K562 (cell line): ENCODE data around the gene SNTG2. TPM values are rescaled to one million over a fixed set of nuclear protein-coding genes. Genes with fewer than 3 reads are reported as not detected.

Source experiments
- ATAC-seq: fragments of 200-7000 bp; cut with Tn5 transposase; 3 replicates; pipeline ENCODE4 v1.9.1; 2020; ENCODE audit warnings: moderate library complexity
- BruUV-seq: library from RNA; stranded (reverse); fragments of 400-500 nt; replicated peaks from 2 replicates; lab custom pipeline; 2021; lab: Mats Ljungman, UMichigan
- CTCF ChIA-PET: fragments of 300-600 bp; formaldehyde crosslinking; extraction: SDS; loops from one replicate; lab custom pipeline; 2021; ENCODE audit warnings: low intra/inter-chr PET ratio; lab: Yijun Ruan, JAX
- POLR2A ChIA-PET: fragments of 300-600, 350-650 bp; sonication (Branson Sonifier 250); formaldehyde crosslinking; extraction: SDS; loops from one replicate; lab custom pipeline; 2021; ENCODE audit warnings: antibody characterized with exemption, inconsistent platforms; lab: Yijun Ruan, JAX
- DNase-seq, 4 experiments: peaks; one replicate each; pipeline versions ENCODE4 v3.0.0 to v3.0.0-alpha.2; 2011 to 2018; ENCODE audit warnings: low spot score in 3 of 4, mixed read lengths in 3 of 4; ENCODE audit errors: extremely low read depth in 1 of 4
- FAIRE-seq: peaks from 2 replicates; lab custom pipeline; 2011; peaks lifted over from hg19 to GRCh38; lab: Jason Lieb, UNC
- H2AFZ ChIP-seq: 2 replicates; pipeline ENCODE4 v1.6.0; 2011; ENCODE audit warnings: low read depth, low read length, control low read depth, inconsistent platforms
- H3K27ac ChIP-seq: fragments of 200-600 bp; 3 replicates; pipeline ENCODE4 v1.8.0; 2011; ENCODE audit warnings: low read depth, mild to moderate bottlenecking, control low read depth, inconsistent platforms, low read length, moderate library complexity, mixed read lengths; ENCODE audit errors: extremely low read depth
- H3K27me3 ChIP-seq, 2 experiments: fragments of 300-600 bp in 1 of 2; 2 replicates in 1 of 2; 3 replicates in 1 of 2; pipeline versions ENCODE4 v1.6.0 to v1.8.0; 2011; ENCODE audit warnings: inconsistent platforms in 2 of 2, low read length in 2 of 2, mild to moderate bottlenecking in 1 of 2, mixed read lengths in 1 of 2, moderate library complexity in 1 of 2; ENCODE audit not compliant: control insufficient read depth in 2 of 2, insufficient read depth in 2 of 2
- H3K36me3 ChIP-seq: fragments of 300-600 bp; 3 replicates; pipeline ENCODE4 v1.8.0; 2011; ENCODE audit warnings: mild to moderate bottlenecking, low read length, inconsistent platforms; ENCODE audit not compliant: control insufficient read depth, insufficient read depth
- H3K4me1 ChIP-seq, 2 experiments: fragments of 200-600 bp in 1 of 2; replicated peaks in 1 of 2; 2 replicates in 1 of 2; 3 replicates in 1 of 2; pipeline versions ENCODE4 v1.5.1 to v1.8.0; 2011; ENCODE audit warnings: inconsistent platforms in 2 of 2, low read length in 2 of 2, mild to moderate bottlenecking in 1 of 2, mixed read lengths in 1 of 2, moderate library complexity in 1 of 2; ENCODE audit not compliant: control insufficient read depth in 2 of 2, insufficient read depth in 2 of 2
- H3K4me2 ChIP-seq: 2 replicates; pipeline ENCODE4 v1.6.1; 2011; ENCODE audit warnings: low read length, control low read depth, inconsistent platforms, mixed read lengths; ENCODE audit not compliant: insufficient read depth
- H3K4me3 ChIP-seq: fragments of 200-600 bp; sonication (generic), shearing (Covaris generic); 2 replicates; pipeline ENCODE4 v1.5.1; 2016; ENCODE audit warnings: control low read depth, inconsistent platforms
- H3K79me2 ChIP-seq: fragments of 200-600 bp; 3 replicates; pipeline ENCODE4 v1.8.0; 2011; ENCODE audit warnings: low read length, inconsistent platforms; ENCODE audit not compliant: control insufficient read depth, insufficient read depth
- H3K9ac ChIP-seq, 2 experiments: 2 replicates each; pipeline versions ENCODE4 v1.6.0 to v1.6.1; 2011; ENCODE audit warnings: low read depth in 2 of 2, low read length in 2 of 2, control low read depth in 1 of 2, inconsistent platforms in 1 of 2, mild to moderate bottlenecking in 1 of 2, mixed read lengths in 1 of 2; ENCODE audit not compliant: insufficient read depth in 1 of 2
- H3K9me1 ChIP-seq: one replicate; pipeline ENCODE4 v1.6.0; 2011; ENCODE audit warnings: inconsistent platforms, mild to moderate bottlenecking, low read length, moderate library complexity; ENCODE audit not compliant: control insufficient read depth, insufficient read depth
- H3K9me3 ChIP-seq: replicated peaks from 2 replicates; pipeline ENCODE4 v1.5.1; 2011; ENCODE audit warnings: low read depth, low read length, inconsistent platforms; ENCODE audit not compliant: control insufficient read depth, insufficient read depth
- H4K20me1 ChIP-seq: replicated peaks from 2 replicates; pipeline ENCODE4 v1.6.1; 2011; ENCODE audit warnings: low read length, inconsistent platforms, mixed read lengths; ENCODE audit not compliant: control insufficient read depth, insufficient read depth
- BCOR ChIP-seq: fragments of 450-650 bp; IDR thresholded peaks from 2 replicates; pipeline ENCODE4 v1.6.1; 2016
- CC2D1A ChIP-seq: fragments of 450-650 bp; IDR thresholded peaks from 2 replicates; pipeline ENCODE4 v1.6.1; 2017; ENCODE audit warnings: mild to moderate bottlenecking
- EWSR1 ChIP-seq: fragments of 450-650 bp; IDR thresholded peaks from 2 replicates; pipeline ENCODE4 v1.6.1; 2018; ENCODE audit warnings: borderline replicate concordance, mild to moderate bottlenecking, low read depth, moderate library complexity; ENCODE audit not compliant: partially characterized antibody
- FOXP1 ChIP-seq: sonication (generic); formaldehyde crosslinking; IDR thresholded peaks from 2 replicates; pipeline ENCODE4 v1.8.0; 2022; ENCODE audit warnings: mild to moderate bottlenecking, missing genetic modification reagents
- KLF1 ChIP-seq: fragments of 450-650 bp; IDR thresholded peaks from 2 replicates; pipeline ENCODE4 v1.6.1; 2016; ENCODE audit warnings: missing genetic modification characterization, missing compliant biosample characterization
- MCM3 ChIP-seq: fragments of 450-650 bp; IDR thresholded peaks from 2 replicates; pipeline ENCODE4 v1.6.1; 2016
- SMARCA4 ChIP-seq: fragments of 450-650 bp; IDR thresholded peaks from 2 replicates; pipeline ENCODE4 v1.6.1; 2016
- SOX6 ChIP-seq: fragments of 450-650 bp; IDR thresholded peaks from 2 replicates; pipeline ENCODE4 v1.6.1; 2014; ENCODE audit warnings: mild to moderate bottlenecking
- YY1 ChIP-seq, 3 experiments: IDR thresholded peaks; 2 replicates each; pipeline ENCODE4 v1.6.1; 2011; ENCODE audit warnings: low read length in 2 of 3, mild to moderate bottlenecking in 2 of 3, moderate library complexity in 2 of 3, borderline replicate concordance in 1 of 3, control low read depth in 1 of 3, low read depth in 1 of 3; ENCODE audit not compliant: insufficient read depth in 3 of 3, insufficient replicate concordance in 2 of 3, control insufficient read depth in 1 of 3, insufficient read length in 1 of 3; ENCODE audit errors: extremely low read depth in 1 of 3
- ZNF436 ChIP-seq: fragments of 250-450, 450-650 bp; sonication (Bioruptor Pico); formaldehyde crosslinking; IDR thresholded peaks from 2 replicates; pipeline ENCODE4 v1.7.0; 2020; ENCODE audit warnings: mild to moderate bottlenecking
- WGBS: fragments of 100-300 bp; shearing (Covaris generic); methylation state at CpG from one replicate; pipeline ENCODE4 v1.1.6; 2016; ENCODE audit warnings: low coverage, mixed read lengths; ENCODE audit not compliant: insufficient coverage; ENCODE audit errors: missing lambda C conversion rate; 5-methylcytosine and 5-hydroxymethylcytosine counted together
- in situ Hi-C: fragments of 300-500 bp; cut with MboI; formaldehyde crosslinking; loops from 4 replicates; pipeline ENCODE4 v1.15.0; 2018; ENCODE audit warnings: inconsistent platforms, mixed read lengths
- intact Hi-C: fragments of 100-400 bp; cut with micrococcal nuclease; formaldehyde crosslinking; loops from 2 replicates; pipeline ENCODE4 v1.14.2; 2022
- polyA plus RNA-seq, 8 experiments: library from polyadenylated mRNA; depleted of rRNA in 4 of 8; stranded (reverse) in 5 of 8; unstranded in 3 of 8; fragments of >200 nt; fragmentation: Nextera tagmentation in 2 of 8; fragmentation: Illumina TruSeq in 1 of 8; extraction: Ambion mirVana in 2 of 8; extraction: Trizol in 1 of 8; gene quantifications; 2 replicates each; pipeline versions ENCODE4 v1.2.1 to v1.2.3, GENCODE V29; 2011 to 2014; ENCODE audit warnings: inconsistent platforms in 1 of 8, missing spikeins in 1 of 8
- total RNA-seq, 7 experiments: library from RNA; depleted of rRNA in 6 of 7; stranded (reverse); fragments of >200 nt in 6 of 7; fragmentation: Illumina TruSeq in 2 of 7; extraction: Trizol in 2 of 7; gene quantifications; 2 replicates each; pipeline versions ENCODE4 v1.2.1 to v1.2.3, GENCODE V29; 2011 to 2021; ENCODE audit warnings: low replicate concordance in 1 of 7
- TF ChIP-seq, protein P1 (sequence below): fragments of 250-450 bp; sonication (Bioruptor Pico); IDR thresholded peaks from 2 replicates; pipeline ENCODE4 v1.4.0; 2020; ENCODE audit warnings: mild to moderate bottlenecking, moderate library complexity, borderline replicate concordance

The SNTG2 gene
- total and polyA plus RNA-seq, 9 of the 15 experiments (the other 6 are each of a cell fraction or from before 2014, with no cell fraction given): not detected

- no peak for TF ChIP-seq KLF1 (tag)
- no peak for TF ChIP-seq CC2D1A
- TF ChIP-seq, all 486 proteins: peak for 0
These were observed 11.1 kb downstream of the SNTG2 start (continued) for GRCh38 chr2:961786-962185.

DNA sequence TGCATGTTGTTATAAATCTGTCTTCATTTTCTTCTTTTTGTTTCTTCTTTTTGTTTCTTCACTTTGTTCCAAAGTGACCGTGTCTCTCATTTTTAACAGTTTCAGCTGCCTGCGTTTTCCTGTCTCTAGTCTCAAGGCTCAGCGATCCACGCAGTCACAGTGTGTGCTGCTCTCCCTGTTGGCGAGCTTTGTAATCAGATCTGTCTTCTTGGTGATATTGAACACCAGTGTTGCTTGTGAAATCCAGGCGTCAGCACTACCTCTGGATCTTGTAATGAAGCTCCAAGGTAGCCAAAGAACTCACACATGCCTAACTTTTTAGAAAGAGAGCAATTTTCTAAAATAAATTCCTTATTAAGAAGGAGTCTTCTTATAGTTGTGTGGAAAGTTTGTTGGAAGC is 13.2 kb downstream of the SNTG2 start:
- Histone ChIP-seq H3K4me3 (no peak overlapping the region), H3K36me3 (no peaks in the 10 kb centered on the region), H4K20me1 (no peaks in the 10 kb centered on the region), H3K27me3 (peaks cover 0 to 4% of the 10 kb centered on the region in 2 experiments; a peak in 2 of 5 replicates), H3K4me2 (no peak overlapping the region), H3K9me3 (no peaks in the 10 kb centered on the region), H3K79me2 (no peaks in the 10 kb centered on the region), H2AFZ (no peak overlapping the region), H3K9ac (no peak overlapping the region), H3K9me1 (no peaks in the 10 kb centered on the region), H3K4me1 (no peaks in the 10 kb centered on the region), H3K27ac (no peak overlapping the region)
- ChIA-PET POLR2A (no interaction called here), CTCF (no interaction called here)
- in situ Hi-C loops: no loop called here
- DNase-seq (no peak), FAIRE-seq (no peak), ATAC-seq (no peak)
- TF ChIP-seq MCM3 (no peak), YY1 (IDR thresholded peaks at IDR 0.05; ENCODE audit: borderline replicate concordance in 1 of 3, control insufficient read depth in 1 of 3, extremely low read depth in 1 of 3, insufficient read depth in 3 of 3, insufficient read length in 1 of 3, insufficient replicate concordance in 2 of 3, low read depth in 1 of 3, low read length in 2 of 3) (no peak), FOXP1 (CRISPR knock-in tag) (no peak), BCOR (no peak), SMARCA4 (no peak), EWSR1 (no peak), ZNF436 (no peak), SOX6 (no peak)
- TF ChIP-seq, protein P1, sequence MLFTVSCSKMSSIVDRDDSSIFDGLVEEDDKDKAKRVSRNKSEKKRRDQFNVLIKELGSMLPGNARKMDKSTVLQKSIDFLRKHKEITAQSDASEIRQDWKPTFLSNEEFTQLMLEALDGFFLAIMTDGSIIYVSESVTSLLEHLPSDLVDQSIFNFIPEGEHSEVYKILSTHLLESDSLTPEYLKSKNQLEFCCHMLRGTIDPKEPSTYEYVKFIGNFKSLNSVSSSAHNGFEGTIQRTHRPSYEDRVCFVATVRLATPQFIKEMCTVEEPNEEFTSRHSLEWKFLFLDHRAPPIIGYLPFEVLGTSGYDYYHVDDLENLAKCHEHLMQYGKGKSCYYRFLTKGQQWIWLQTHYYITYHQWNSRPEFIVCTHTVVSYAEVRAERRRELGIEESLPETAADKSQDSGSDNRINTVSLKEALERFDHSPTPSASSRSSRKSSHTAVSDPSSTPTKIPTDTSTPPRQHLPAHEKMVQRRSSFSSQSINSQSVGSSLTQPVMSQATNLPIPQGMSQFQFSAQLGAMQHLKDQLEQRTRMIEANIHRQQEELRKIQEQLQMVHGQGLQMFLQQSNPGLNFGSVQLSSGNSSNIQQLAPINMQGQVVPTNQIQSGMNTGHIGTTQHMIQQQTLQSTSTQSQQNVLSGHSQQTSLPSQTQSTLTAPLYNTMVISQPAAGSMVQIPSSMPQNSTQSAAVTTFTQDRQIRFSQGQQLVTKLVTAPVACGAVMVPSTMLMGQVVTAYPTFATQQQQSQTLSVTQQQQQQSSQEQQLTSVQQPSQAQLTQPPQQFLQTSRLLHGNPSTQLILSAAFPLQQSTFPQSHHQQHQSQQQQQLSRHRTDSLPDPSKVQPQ: no peak
- intact Hi-C loops: no loop called here
- no TSS peak for BruUV-seq
- WGBS: 0% methylated on average over 6 of the region's 6 CpGs
